GM18519 (cell line): ENCODE results near the gene EPOP.
"Not testable (repeated sequence)": the region's sequence is repeated elsewhere in the genome, so short reads cannot be mapped to it uniquely, and the experiment has no call there.

Source experiments
- ATAC-seq: cut with Tn5 transposase; IDR thresholded peaks from one replicate; pipeline ENCODE4 v1.9.1; 2021; ENCODE audit warnings: mild to moderate bottlenecking, moderate library complexity; ENCODE audit not compliant: unreplicated experiment, low FRiP score

EPOP gene

GRCh38 chr17:38654411-38655398 is 20.1 kb downstream of the EPOP start:
- ATAC-seq = no peak

- no peak for ATAC-seq
These were observed 21.1 kb downstream of the EPOP start for GRCh38 chr17:38653679-38654078.

- ATAC-seq = no peak
These were observed 21.5 kb downstream of the EPOP start for GRCh38 chr17:38653230-38653629.

GRCh38 chr17:38650653-38651173 is 24.0 kb downstream of the EPOP start:
- ATAC-seq = not testable (repeated sequence)

- no peak for ATAC-seq
These were observed 36.8 kb downstream of the EPOP start for GRCh38 chr17:38637951-38638350.

GRCh38 chr17:38636054-38636453 is 38.7 kb downstream of the EPOP start:
- ATAC-seq = no peak

- no peak for ATAC-seq
These were observed 42.4 kb downstream of the EPOP start for GRCh38 chr17:38632334-38632733.

GRCh38 chr17:38628441-38628840 is 46.3 kb downstream of the EPOP start:
- ATAC-seq = no peak

GRCh38 chr17:38627957-38628356 is 46.8 kb downstream of the EPOP start:
- no peak for ATAC-seq

GRCh38 chr17:38626606-38627226 is 48.0 kb downstream of the EPOP start:
- not testable (repeated sequence) for ATAC-seq

GRCh38 chr17:38625482-38625881 is 49.3 kb downstream of the EPOP start:
- no peak for ATAC-seq

- not testable (repeated sequence) for ATAC-seq
These were observed 49.9 kb downstream of the EPOP start for GRCh38 chr17:38624782-38625355.
